ENCODE measurements around the gene CTRB1. TPM values are rescaled to one million over a fixed set of nuclear protein-coding genes. Genes with fewer than 3 reads are reported as not detected.

The CTRB1 gene
- total RNA-seq: not detected in 2 replicates

DNA sequence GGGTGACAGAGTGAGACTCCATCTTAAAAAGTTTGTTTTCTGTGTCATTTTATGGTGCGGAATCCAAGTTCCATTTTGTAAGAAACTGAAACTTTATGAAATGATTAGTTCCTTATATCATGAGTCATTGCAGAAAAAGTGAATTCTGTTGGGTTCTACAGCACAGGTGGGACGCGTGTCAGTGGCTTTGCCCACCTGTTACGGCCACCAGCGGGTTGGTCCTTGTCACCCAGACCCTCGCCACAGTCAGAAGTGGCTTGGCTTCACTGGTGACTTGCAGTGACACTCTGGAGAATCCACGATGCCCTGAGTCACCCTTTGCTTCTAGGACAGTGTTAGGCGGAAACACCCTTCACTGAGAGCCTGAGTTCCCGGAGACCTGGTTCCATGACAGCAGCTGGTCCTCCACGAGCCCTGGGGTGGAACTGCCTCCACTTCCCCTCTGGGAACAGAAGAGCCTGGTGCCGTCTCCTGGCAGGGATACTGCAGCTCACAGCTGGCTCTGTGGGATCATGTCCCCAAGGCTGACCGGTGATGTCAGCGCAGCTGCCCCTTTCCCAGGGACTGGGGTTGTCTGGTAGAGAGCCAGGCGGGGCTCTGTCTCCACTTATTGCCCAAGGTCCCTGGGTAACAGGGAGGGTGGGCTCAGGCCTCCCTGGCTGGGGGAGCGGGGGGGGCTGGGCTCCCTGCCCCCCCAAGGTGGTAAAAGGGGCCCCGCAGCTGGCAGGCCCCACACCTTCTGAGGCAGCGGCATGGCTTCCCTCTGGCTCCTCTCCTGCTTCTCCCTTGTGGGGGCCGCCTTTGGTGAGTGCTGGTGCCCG is at the start of gene CTRB1:
TSS of gene CTRB1 (plus strand) at position 733 of the 821 bp plus-strand sequence. CDS start at position 753, 20 bp downstream.
- peak within 1 kb of the TSS; percentile 70 for H3K4me3 Mint-ChIP-seq
- H3K27ac Mint-ChIP-seq: peak within 1 kb of the TSS; percentile 59
- intact Hi-C loops (cut with micrococcal nuclease): no loop called here
- DNase-seq: no peak
- H3K36me3 Mint-ChIP-seq (ENCODE audit: low read depth): no peaks in the 10 kb centered on the region
- peaks cover 4% of the 10 kb centered on the region for H3K4me1 Mint-ChIP-seq
- H3K9me3 Mint-ChIP-seq: no peaks in the 10 kb centered on the region
- H3K27me3 Mint-ChIP-seq: no peaks in the 10 kb centered on the region

DNA sequence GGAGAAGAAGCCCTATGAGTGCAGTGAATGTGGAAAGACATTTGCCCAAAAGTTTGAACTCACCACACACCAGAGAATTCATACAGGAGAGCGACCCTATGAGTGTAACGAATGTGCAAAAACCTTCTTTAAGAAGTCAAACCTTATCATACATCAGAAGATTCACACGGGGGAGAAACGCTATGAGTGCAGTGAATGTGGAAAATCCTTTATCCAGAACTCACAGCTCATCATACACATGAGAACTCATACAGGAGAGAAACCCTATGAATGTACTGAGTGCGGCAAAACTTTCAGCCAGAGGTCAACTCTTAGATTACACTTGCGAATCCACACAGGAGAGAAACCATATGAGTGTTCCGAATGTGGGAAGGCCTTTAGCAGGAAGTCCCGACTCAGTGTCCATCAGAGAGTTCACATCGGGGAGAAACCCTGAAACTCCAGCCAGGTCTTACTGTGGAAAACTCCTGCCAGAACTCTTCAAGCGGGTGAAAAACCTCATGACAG is 48.8 kb upstream of the CTRB1 start:
- DNase-seq: no peak
- Mint-ChIP-seq H3K4me1 (no peaks in the 10 kb centered on the region), H3K27me3 (no peaks in the 10 kb centered on the region), H3K36me3 (ENCODE audit: low read depth) (peaks cover 74% of the 10 kb centered on the region), H3K4me3 (no peak overlapping the region), H3K9me3 (peaks cover 36% of the 10 kb centered on the region), H3K27ac (no peak overlapping the region)
- intact Hi-C loops (cut with micrococcal nuclease): no loop called here

GRCh38 chr16:75172578-75172977 is 46.2 kb upstream of the CTRB1 start:
- DNase-seq: no peak
- no peak overlapping the region for H3K27ac Mint-ChIP-seq
- H3K36me3 Mint-ChIP-seq (ENCODE audit: low read depth): peaks cover 52% of the 10 kb centered on the region
- no peaks in the 10 kb centered on the region for H3K27me3 Mint-ChIP-seq
- intact Hi-C loops (cut with micrococcal nuclease): no loop called here
- peaks cover under 1% of the 10 kb centered on the region for H3K4me1 Mint-ChIP-seq
- peaks cover 43% of the 10 kb centered on the region for H3K9me3 Mint-ChIP-seq
- no peak overlapping the region for H3K4me3 Mint-ChIP-seq

GRCh38 chr16:75175074-75175473 is 43.7 kb upstream of the CTRB1 start:
- intact Hi-C loops (cut with micrococcal nuclease): no loop called here
- no peaks in the 10 kb centered on the region for H3K27me3 Mint-ChIP-seq
- DNase-seq: no peak
- H3K4me3 Mint-ChIP-seq: no peak overlapping the region
- H3K36me3 Mint-ChIP-seq (ENCODE audit: low read depth): peaks cover 27% of the 10 kb centered on the region
- peaks cover 2% of the 10 kb centered on the region for H3K4me1 Mint-ChIP-seq
- no peak overlapping the region for H3K27ac Mint-ChIP-seq
- peaks cover 45% of the 10 kb centered on the region for H3K9me3 Mint-ChIP-seq

DNA sequence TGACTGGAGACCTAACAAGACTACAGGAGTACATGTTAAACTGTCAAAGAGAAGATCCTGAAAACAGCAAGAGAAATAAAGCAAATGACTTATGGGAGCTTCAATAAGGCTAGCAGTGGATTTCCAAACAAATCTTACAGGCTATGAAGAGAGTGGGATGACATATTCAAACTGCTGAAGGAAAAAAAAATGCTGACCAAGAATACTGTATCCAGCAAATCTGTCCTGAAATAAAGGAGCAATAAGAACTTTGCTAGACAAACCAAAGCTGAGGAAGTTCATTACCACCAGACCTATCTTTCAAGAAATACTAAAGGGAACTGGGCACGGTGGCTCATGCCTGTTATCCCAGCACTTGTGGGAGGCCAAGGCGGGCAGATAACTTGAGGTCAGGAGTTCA is 41.9 kb upstream of the CTRB1 start:
- H3K27ac Mint-ChIP-seq: no peak overlapping the region
- H3K36me3 Mint-ChIP-seq (ENCODE audit: low read depth): peaks cover 13% of the 10 kb centered on the region
- peaks cover 4% of the 10 kb centered on the region for H3K27me3 Mint-ChIP-seq
- H3K4me3 Mint-ChIP-seq: no peak overlapping the region
- DNase-seq: no peak
- peaks cover 2% of the 10 kb centered on the region for H3K4me1 Mint-ChIP-seq
- H3K9me3 Mint-ChIP-seq: peaks cover 43% of the 10 kb centered on the region
- intact Hi-C loops (cut with micrococcal nuclease): no loop called here

- no peak for DNase-seq
- H3K4me1 Mint-ChIP-seq: peaks cover 2% of the 10 kb centered on the region
- H3K27ac Mint-ChIP-seq: no peak overlapping the region
- H3K27me3 Mint-ChIP-seq: peaks cover 4% of the 10 kb centered on the region
- no peak overlapping the region for H3K4me3 Mint-ChIP-seq
- H3K36me3 Mint-ChIP-seq (ENCODE audit: low read depth): peaks cover 3% of the 10 kb centered on the region
- H3K9me3 Mint-ChIP-seq: peaks cover 28% of the 10 kb centered on the region
- intact Hi-C loops (cut with micrococcal nuclease): no loop called here
Measured at GRCh38 chr16:75179208-75179607, 39.6 kb upstream of the CTRB1 start.

DNA sequence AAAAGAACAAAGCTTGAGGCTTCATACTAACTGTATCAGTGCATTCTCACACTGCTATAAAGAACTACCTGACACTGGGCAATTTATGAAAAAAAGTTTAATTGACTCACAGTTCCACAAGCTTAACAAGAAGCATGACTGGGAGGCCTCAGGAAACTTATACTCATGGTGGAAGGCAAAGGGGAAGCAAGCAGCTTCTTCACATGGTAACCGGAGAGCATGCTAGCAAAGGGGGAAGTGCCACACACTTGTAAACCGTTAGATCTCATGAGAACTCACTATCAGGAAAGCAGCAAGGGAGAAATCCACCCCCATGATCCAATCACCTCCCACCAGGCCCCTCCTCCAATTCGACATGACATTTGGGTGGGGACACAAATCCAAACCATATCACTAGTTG is 37.2 kb upstream of the CTRB1 start:
- Mint-ChIP-seq H3K27ac (no peak overlapping the region), H3K36me3 (ENCODE audit: low read depth) (no peaks in the 10 kb centered on the region), H3K4me3 (no peak overlapping the region), H3K4me1 (peaks cover 2% of the 10 kb centered on the region), H3K9me3 (peaks cover 18% of the 10 kb centered on the region), H3K27me3 (peaks cover 5% of the 10 kb centered on the region)
- DNase-seq: no peak
- intact Hi-C loops (cut with micrococcal nuclease): no loop called here

DNA sequence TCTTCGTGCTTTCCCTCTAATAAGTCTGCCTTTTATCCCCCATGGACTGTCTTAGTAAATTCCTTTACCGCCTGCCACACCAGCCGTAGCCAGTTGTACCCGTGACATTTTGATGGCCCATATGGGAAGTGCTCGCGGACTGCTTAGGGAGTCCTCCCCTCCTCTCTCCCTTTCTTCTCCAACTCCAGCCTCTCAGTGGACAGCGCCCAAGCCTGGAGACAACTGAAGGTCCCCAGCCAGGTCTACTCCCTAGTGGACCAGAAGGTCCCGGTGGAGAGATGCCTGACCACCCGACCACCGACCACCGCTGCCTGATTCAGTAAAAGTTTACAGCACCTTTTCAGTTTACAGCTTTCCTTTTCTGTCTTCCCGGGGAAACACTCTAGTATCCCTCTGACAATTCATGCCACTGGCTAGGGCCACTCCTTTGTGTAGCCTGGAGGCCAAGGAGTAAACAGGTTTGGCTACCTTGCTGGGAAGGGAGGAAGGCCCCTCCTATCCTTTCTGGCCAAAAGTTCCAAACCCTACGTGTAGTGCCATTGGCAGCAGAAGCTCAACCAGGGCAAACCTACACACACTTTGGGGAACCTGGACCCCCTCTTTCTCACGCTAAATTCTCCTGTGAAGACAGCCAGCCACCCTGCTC is 29.8 kb upstream of the CTRB1 start:
- H3K4me3 Mint-ChIP-seq: no peak overlapping the region
- no peaks in the 10 kb centered on the region for H3K9me3 Mint-ChIP-seq
- intact Hi-C loops (cut with micrococcal nuclease): no loop called here
- H3K27ac Mint-ChIP-seq: no peak overlapping the region
- H3K36me3 Mint-ChIP-seq (ENCODE audit: low read depth): no peaks in the 10 kb centered on the region
- no peak for DNase-seq
- no peaks in the 10 kb centered on the region for H3K4me1 Mint-ChIP-seq
- H3K27me3 Mint-ChIP-seq: peaks cover 4% of the 10 kb centered on the region

DNA sequence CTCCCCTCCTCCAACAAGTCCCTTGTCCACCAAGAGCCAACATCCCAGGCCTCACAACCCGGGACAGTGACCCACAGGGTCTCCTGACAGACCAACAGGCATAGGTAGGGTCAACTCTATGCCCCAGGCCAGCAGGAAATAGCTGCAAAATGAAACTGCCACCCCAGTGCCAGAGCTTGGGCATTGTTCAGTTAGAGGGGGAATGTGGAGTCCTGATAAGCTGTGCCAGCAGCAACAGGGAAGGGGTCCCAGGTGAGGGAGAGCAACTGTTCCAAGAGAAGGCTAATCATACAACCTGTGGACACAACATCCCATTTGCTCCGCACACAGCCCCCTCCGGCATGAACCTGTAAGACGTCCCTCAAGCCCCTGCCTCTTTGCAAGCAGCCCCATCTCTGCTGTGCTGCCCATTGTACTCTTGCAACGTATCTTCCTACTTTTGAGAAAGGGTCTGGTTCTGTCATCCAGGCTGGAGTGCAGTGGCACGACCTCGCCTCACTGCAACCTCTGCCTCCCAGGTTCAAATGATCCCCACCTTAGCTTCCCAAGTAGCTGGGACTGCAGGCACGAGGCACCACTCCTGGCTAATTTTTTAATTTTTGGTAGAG is 29.0 kb upstream of the CTRB1 start:
- Mint-ChIP-seq H3K4me1 (no peaks in the 10 kb centered on the region), H3K27ac (no peak overlapping the region), H3K36me3 (ENCODE audit: low read depth) (no peaks in the 10 kb centered on the region), H3K4me3 (no peak overlapping the region), H3K27me3 (peaks cover 4% of the 10 kb centered on the region), H3K9me3 (no peaks in the 10 kb centered on the region)
- intact Hi-C loops (cut with micrococcal nuclease): no loop called here
- DNase-seq: no peak

GRCh38 chr16:75192606-75193264 is 26.1 kb upstream of the CTRB1 start:
- intact Hi-C loops (cut with micrococcal nuclease): no loop called here
- DNase-seq: no peak
- Mint-ChIP-seq H3K4me3 (no peak overlapping the region), H3K27ac (no peak overlapping the region), H3K9me3 (no peaks in the 10 kb centered on the region), H3K4me1 (peaks cover 2% of the 10 kb centered on the region), H3K36me3 (ENCODE audit: low read depth) (no peaks in the 10 kb centered on the region), H3K27me3 (peaks cover 12% of the 10 kb centered on the region)

DNA sequence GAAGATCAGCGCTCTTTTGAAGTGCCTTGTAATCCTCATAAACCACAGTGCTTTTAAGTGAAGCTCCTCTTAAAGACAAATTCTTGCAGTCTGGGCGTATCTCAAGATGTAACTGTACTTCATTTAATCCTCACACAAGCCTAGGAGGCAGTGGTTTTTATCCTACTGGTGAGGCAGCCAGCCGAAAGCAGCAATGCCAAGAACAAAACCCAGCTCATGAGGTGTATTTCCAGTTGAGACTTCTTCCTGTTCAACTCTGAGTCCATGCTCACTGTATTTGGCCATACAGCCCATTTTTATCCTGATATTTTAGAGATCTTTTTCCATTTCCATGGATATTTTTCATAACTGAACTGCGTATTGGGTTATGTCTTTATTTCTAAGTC is 25.5 kb upstream of the CTRB1 start:
- Mint-ChIP-seq H3K27ac (no peak overlapping the region), H3K9me3 (no peaks in the 10 kb centered on the region), H3K27me3 (peaks cover 17% of the 10 kb centered on the region), H3K36me3 (ENCODE audit: low read depth) (no peaks in the 10 kb centered on the region), H3K4me3 (no peak overlapping the region), H3K4me1 (peaks cover 4% of the 10 kb centered on the region)
- intact Hi-C loops (cut with micrococcal nuclease): no loop called here
- DNase-seq: no peak

DNA sequence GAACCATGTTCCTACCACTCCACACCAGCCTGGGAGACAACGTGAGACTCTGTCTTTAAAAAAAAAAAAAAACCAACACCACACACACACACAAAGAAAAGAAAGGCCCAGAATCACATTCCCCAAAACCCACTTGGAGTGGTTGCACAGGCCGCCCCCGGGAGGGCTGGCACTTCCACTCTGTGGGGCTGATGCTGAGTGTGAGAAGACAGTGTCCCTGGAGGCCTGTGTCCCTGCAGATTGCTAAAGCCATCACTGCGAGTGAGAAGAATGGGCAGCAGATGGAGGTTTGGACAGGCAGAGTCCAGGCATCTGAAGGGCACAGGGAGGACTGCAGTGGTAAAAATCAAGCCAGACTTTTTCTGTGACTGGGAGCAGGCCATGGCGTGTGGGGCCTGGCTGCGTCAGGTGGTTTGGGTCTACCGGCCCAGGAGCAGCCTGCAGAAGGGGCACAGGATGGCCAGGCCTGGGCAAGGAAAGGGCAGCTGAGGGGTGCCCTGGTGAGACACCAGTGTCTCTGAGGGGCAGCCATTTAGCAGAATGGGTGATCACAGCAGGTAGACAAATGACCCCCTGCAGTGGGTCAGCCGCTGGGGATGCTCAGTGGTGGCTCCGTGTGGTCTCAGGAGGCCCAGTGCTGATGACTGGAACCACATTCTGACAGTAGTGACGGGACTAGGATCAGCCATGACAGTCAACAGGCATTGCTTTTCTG is 24.9 kb upstream of the CTRB1 start:
- no peaks in the 10 kb centered on the region for H3K9me3 Mint-ChIP-seq
- intact Hi-C loops (cut with micrococcal nuclease): no loop called here
- H3K27ac Mint-ChIP-seq: no peak overlapping the region
- DNase-seq: no peak
- H3K4me3 Mint-ChIP-seq: no peak overlapping the region
- peaks cover 6% of the 10 kb centered on the region for H3K4me1 Mint-ChIP-seq
- peaks cover 19% of the 10 kb centered on the region for H3K27me3 Mint-ChIP-seq
- H3K36me3 Mint-ChIP-seq (ENCODE audit: low read depth): no peaks in the 10 kb centered on the region
